ENCODE results near the gene FMO2. TPM values are rescaled to one million over a fixed set of nuclear protein-coding genes. Genes with fewer than 3 reads are reported as not detected.

The FMO2 gene
- total and polyA plus RNA-seq, 10 of the 15 experiments (the other 5 are each of a cell fraction or from before 2014, with no cell fraction given), result not detected

GRCh38 chr1:171166361-171166760, 18.7 kb upstream of the FMO2 start:
- no peaks in the 10 kb centered on the region for H4K20me1 ChIP-seq (ENCODE audit: control insufficient read depth, insufficient read depth)
- no peaks in the 10 kb centered on the region for H3K9me3 ChIP-seq (replicated peaks; ENCODE audit: control insufficient read depth, insufficient read depth, low read length)
- no peak for DNase-seq (ENCODE audit: low read depth, low spot score)
- no peak overlapping the region for H2AFZ ChIP-seq (ENCODE audit: control insufficient read depth, low read depth, low read length)
- intact Hi-C loops (cut with micrococcal nuclease; ENCODE audit: unreplicated experiment), result no loop called here
- ATAC-seq, result no peak
- H3K79me2 ChIP-seq (ENCODE audit: control insufficient read depth, insufficient read depth, low read length), result no peaks in the 10 kb centered on the region
- no peaks in the 10 kb centered on the region for H3K27me3 ChIP-seq (replicated peaks in 1 of 2; ENCODE audit: control insufficient read depth in 2 of 2, insufficient read depth in 2 of 2, low read length in 1 of 2)
- BruUV-seq (replicated peaks), result no TSS peak
- no peak overlapping the region for H3K4me2 ChIP-seq (ENCODE audit: control insufficient read depth, insufficient read depth)
- ChIA-PET RAD21 (ENCODE audit: unreplicated experiment) (no interaction called here), SMC1A (ENCODE audit: uncharacterized antibody, unreplicated experiment) (no interaction called here), CTCF (interaction anchor here (0.6 to 1.3 kb wide), 2 partner anchors 14 to 16 kb away, joined by 3 read pairs; no protein-coding TSS in a partner anchor), POLR2A (no interaction called here)
- no peak overlapping the region for H3K4me3 ChIP-seq
- no peak overlapping the region for H3K9ac ChIP-seq (ENCODE audit: control insufficient read depth, insufficient read depth, low read length)
- TF ChIP-seq JUND (IDR thresholded peaks at IDR 0.05; ENCODE audit: low read depth, low read length), result no peak
- TF ChIP-seq TAF1 (IDR thresholded peaks at IDR 0.05; ENCODE audit: borderline replicate concordance, low read depth, low read length), result no peak
- no peak for TF ChIP-seq CBX3 (IDR thresholded peaks at IDR 0.05; ENCODE audit: borderline replicate concordance, low read depth)
- no peak for TF ChIP-seq ESRRA (IDR thresholded peaks at IDR 0.05; ENCODE audit: low read length)
- TF ChIP-seq BCL3 (IDR thresholded peaks at IDR 0.05; ENCODE audit: borderline replicate concordance, insufficient read depth, low read depth, low read length, poor library complexity, severe bottlenecking), result no peak
- TF ChIP-seq E2F8 (IDR thresholded peaks at IDR 0.05; ENCODE audit: low read depth, partially characterized antibody), result no peak
- no peak for TF ChIP-seq HDAC2 (IDR thresholded peaks at IDR 0.05)
- TF ChIP-seq MLLT1 (IDR thresholded peaks at IDR 0.05), result no peak
- H3K27ac ChIP-seq (ENCODE audit: control insufficient read depth, insufficient read depth), result no peak overlapping the region
- no peaks in the 10 kb centered on the region for H3K36me3 ChIP-seq (ENCODE audit: control insufficient read depth in 2 of 2, insufficient read depth in 2 of 2, low read length in 1 of 2)
- in situ Hi-C loops (cut with MboI), result no loop called here
- FAIRE-seq, result no peak
- no peaks in the 10 kb centered on the region for H3K4me1 ChIP-seq (ENCODE audit: control insufficient read depth, insufficient read depth, low read length)
- WGBS (ENCODE audit: insufficient coverage, insufficient replicate concordance, low lambda C conversion rate, missing lambda C conversion rate), result 9% methylated on average over 2 of the region's 2 CpGs

Measured in GM12878 (cell line).